IMR-90 (cell line): ENCODE measurements around the gene PRELID3B. TPM values are rescaled to one million over a fixed set of nuclear protein-coding genes. Genes with fewer than 3 reads are reported as not detected.

Experiments
- ATAC-seq: fragments of 200-7000 bp; cut with Tn5 transposase; 2 replicates; pipeline ENCODE4 v1.9.1; 2020; ENCODE audit warnings: low read depth, mild to moderate bottlenecking, moderate library complexity
- BruUV-seq: library from RNA; stranded (reverse); fragments of 400-500 nt; replicated peaks from 2 replicates; lab custom pipeline; 2021; lab: Mats Ljungman, UMichigan
- CTCF ChIA-PET: fragments of 300-600 bp; formaldehyde crosslinking; extraction: SDS; loops from one replicate; lab custom pipeline; 2021; ENCODE audit warnings: antibody characterized with exemption; lab: Yijun Ruan, JAX
- POLR2A ChIA-PET: fragments of 300-600 bp; sonication (Branson Sonifier 250); formaldehyde crosslinking; loops from one replicate; lab custom pipeline; 2022; ENCODE audit warnings: antibody characterized with exemption; ENCODE audit not compliant: unreplicated experiment; lab: Charles Lee
- DNase-seq: peaks from one replicate; pipeline ENCODE4 v3.0.0; 2013
- H2AFZ ChIP-seq: replicated peaks from 2 replicates; pipeline ENCODE3; 2013; ENCODE audit warnings: low read length, mild to moderate bottlenecking; ENCODE audit not compliant: poor library complexity
- H2AK5ac ChIP-seq: 2 replicates; pipeline ENCODE4 v1.6.1; 2013; ENCODE audit warnings: low read depth, low read length, inconsistent platforms
- H2AK9ac ChIP-seq: replicated peaks from 2 replicates; pipeline ENCODE3; 2013; ENCODE audit warnings: mild to moderate bottlenecking, low read depth, low read length, moderate library complexity; ENCODE audit not compliant: poor library complexity
- H2BK120ac ChIP-seq: 2 replicates; pipeline ENCODE4 v1.6.1; 2013; ENCODE audit warnings: low read depth, low read length, inconsistent platforms
- H2BK15ac ChIP-seq: 3 replicates; pipeline ENCODE4 v1.6.1; 2013; ENCODE audit warnings: low read depth, low read length, inconsistent platforms
- H2BK20ac ChIP-seq: 2 replicates; pipeline ENCODE4 v1.6.1; 2013; ENCODE audit warnings: low read depth, mild to moderate bottlenecking, inconsistent platforms, low read length, moderate library complexity
- H2BK5ac ChIP-seq: 2 replicates; pipeline ENCODE4 v1.6.1; 2013; ENCODE audit warnings: mild to moderate bottlenecking, low read depth, low read length, inconsistent platforms; ENCODE audit not compliant: poor library complexity, severe bottlenecking
- H3K14ac ChIP-seq: replicated peaks from 2 replicates; pipeline ENCODE4 v1.6.1; 2013; ENCODE audit warnings: low read depth, low read length, inconsistent platforms
- H3K18ac ChIP-seq: 2 replicates; pipeline ENCODE4 v1.6.1; 2013; ENCODE audit warnings: low read depth, low read length, control low read depth
- H3K23ac ChIP-seq: 2 replicates; pipeline ENCODE4 v1.6.1; 2013; ENCODE audit warnings: low read depth, low read length, inconsistent platforms
- H3K27ac ChIP-seq: 2 replicates; pipeline ENCODE4 v1.5.1; 2013; ENCODE audit warnings: mild to moderate bottlenecking, control low read depth, low read length; ENCODE audit not compliant: insufficient read depth
- H3K27me3 ChIP-seq: 2 replicates; pipeline ENCODE4 v1.6.1; 2013; ENCODE audit warnings: low read length; ENCODE audit not compliant: control insufficient read depth, insufficient read depth
- H3K36me3 ChIP-seq: 2 replicates; pipeline ENCODE4 v1.6.1; 2013; ENCODE audit warnings: low read length, mixed read lengths; ENCODE audit not compliant: control insufficient read depth, insufficient read depth
- H3K4ac ChIP-seq: 2 replicates; pipeline ENCODE4 v1.6.1; 2013; ENCODE audit warnings: low read depth, low read length, inconsistent platforms
- H3K4me1 ChIP-seq: 2 replicates; pipeline ENCODE4 v1.6.1; 2013; ENCODE audit warnings: low read length, mixed read lengths; ENCODE audit not compliant: control insufficient read depth, insufficient read depth
- H3K4me2 ChIP-seq: 2 replicates; pipeline ENCODE4 v1.6.1; 2013; ENCODE audit warnings: low read depth, mild to moderate bottlenecking, control low read depth, low read length, moderate library complexity
- H3K4me3 ChIP-seq: 2 replicates; pipeline ENCODE4 v1.5.1; 2013; ENCODE audit warnings: low read depth, mild to moderate bottlenecking, control low read depth, low read length, moderate library complexity; ENCODE audit not compliant: insufficient read depth
- H3K56ac ChIP-seq: 2 replicates; pipeline ENCODE4 v1.6.1; 2013; ENCODE audit warnings: low read length, inconsistent platforms; ENCODE audit not compliant: insufficient read depth; ENCODE audit errors: extremely low read depth
- H3K79me1 ChIP-seq, 2 experiments: 2 replicates each; pipeline ENCODE4 v1.6.1; 2013; ENCODE audit warnings: low read length in 2 of 2, inconsistent platforms in 1 of 2, low read depth in 1 of 2
- H3K9ac ChIP-seq: 2 replicates; pipeline ENCODE4 v1.6.1; 2013; ENCODE audit warnings: low read depth, low read length, control low read depth
- H3K9me1 ChIP-seq: 2 replicates; pipeline ENCODE4 v1.6.1; 2013; ENCODE audit warnings: low read length, inconsistent platforms; ENCODE audit not compliant: insufficient read depth
- H3K9me3 ChIP-seq: 2 replicates; pipeline ENCODE4 v1.6.1; 2013; ENCODE audit warnings: low read length; ENCODE audit not compliant: control insufficient read depth, insufficient read depth
- H4K20me1 ChIP-seq: 2 replicates; pipeline ENCODE4 v1.6.1; 2013; ENCODE audit warnings: low read length, inconsistent platforms; ENCODE audit not compliant: insufficient read depth
- H4K5ac ChIP-seq: 2 replicates; pipeline ENCODE4 v1.6.1; 2013; ENCODE audit warnings: mild to moderate bottlenecking, low read depth, low read length, control low read depth
- H4K8ac ChIP-seq, 2 experiments: 2 replicates each; pipeline ENCODE4 v1.6.1; 2013; ENCODE audit warnings: low read depth in 2 of 2, low read length in 2 of 2, control low read depth in 1 of 2, inconsistent platforms in 1 of 2
- H4K91ac ChIP-seq: 2 replicates; pipeline ENCODE4 v1.6.1; 2013; ENCODE audit warnings: low read depth, low read length, inconsistent platforms; ENCODE audit not compliant: insufficient read depth
- CHD1 ChIP-seq: IDR thresholded peaks from 2 replicates; pipeline ENCODE4 v1.6.1; 2012; ENCODE audit warnings: low read depth, low read length, improper control_type of control experiment
- MAZ ChIP-seq: IDR thresholded peaks from 2 replicates; pipeline ENCODE4 v1.6.1; 2012; ENCODE audit warnings: low read depth, mild to moderate bottlenecking, low read length, improper control_type of control experiment, moderate library complexity, borderline replicate concordance
- RCOR1 ChIP-seq: IDR thresholded peaks from 2 replicates; pipeline ENCODE4 v1.6.1; 2012; ENCODE audit warnings: mild to moderate bottlenecking, low read length, improper control_type of control experiment; ENCODE audit not compliant: insufficient replicate concordance
- WGBS, 2 experiments: methylation state at CpG; one replicate each; pipeline versions ENCODE4 v1.1.5 to v1.1.7; 2013; ENCODE audit warnings: missing lambda C conversion rate in 2 of 2; ENCODE audit not compliant: insufficient read length in 1 of 2; ENCODE audit errors: extremely low coverage in 2 of 2; 5-methylcytosine and 5-hydroxymethylcytosine counted together
- dilution Hi-C: fragments of 300-500 bp; cut with HindIII; formaldehyde crosslinking; loops from one replicate; pipeline ENCODE4 v1.14.3; 2018; ENCODE audit warnings: low sequenced_read_pairs; ENCODE audit not compliant: unreplicated experiment
- in situ Hi-C: fragments of 300-500 bp; cut with MboI; formaldehyde crosslinking; loops from 3 replicates; pipeline ENCODE4 v1.14.3; 2019; ENCODE audit warnings: low sequenced_read_pairs, inconsistent platforms, mixed read lengths
- intact Hi-C: fragments of 100-400 bp; cut with micrococcal nuclease; formaldehyde crosslinking; loops from 2 replicates; pipeline ENCODE4 v1.10.0; 2022
- polyA plus RNA-seq, 3 experiments: library from polyadenylated mRNA; depleted of rRNA; stranded (reverse); fragments of >200 nt; gene quantifications; 2 replicates each; pipeline ENCODE4 v1.2.3, GENCODE V29; 2012; ENCODE audit warnings: low replicate concordance in 1 of 3
- total RNA-seq: library from RNA; depleted of rRNA; stranded (reverse); fragments of >200 nt; gene quantifications from 2 replicates; pipeline ENCODE4 v1.2.3, GENCODE V29; 2012

The PRELID3B gene
- total and polyA plus RNA-seq, 2 of the 4 experiments (the other 2 are of a cell fraction), result 24.8 to 41.9 TPM

DNA sequence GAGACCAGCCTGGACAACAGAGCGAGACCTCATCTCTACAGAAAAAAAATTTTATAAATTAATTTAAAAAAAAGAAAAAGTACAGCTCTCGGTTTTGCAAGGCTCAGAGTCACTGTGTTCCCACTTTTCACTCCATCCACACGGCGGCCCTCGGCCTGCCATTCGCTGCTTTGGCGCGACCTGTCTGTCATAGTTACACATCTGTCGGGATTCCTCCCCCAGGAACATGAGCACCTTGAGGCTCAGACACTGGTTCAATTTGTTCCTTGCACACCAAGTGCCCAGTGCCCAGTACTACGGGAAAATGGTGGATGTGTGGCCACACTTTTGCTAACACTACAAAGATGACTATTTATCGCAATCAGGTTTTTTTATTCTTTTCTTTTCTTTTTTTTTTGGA is 43.9 kb downstream of the PRELID3B start:
- Histone ChIP-seq H3K4ac (no peak overlapping the region), H2AK5ac (no peak overlapping the region), H3K9ac (no peak overlapping the region), H3K4me1 (no peaks in the 10 kb centered on the region), H4K20me1 (peaks cover 4% of the 10 kb centered on the region), H4K5ac (no peak overlapping the region), H2BK5ac (no peak overlapping the region), H3K14ac (no peak overlapping the region), H2AFZ (no peak overlapping the region), H3K4me2 (no peak overlapping the region), H3K27ac (no peak overlapping the region), H2AK9ac (no peak overlapping the region), H3K79me1 (peaks cover 5 to 26% of the 10 kb centered on the region in 2 experiments; a peak in 3 of 4 replicates), H3K9me1 (peaks cover 8% of the 10 kb centered on the region), H2BK20ac (no peak overlapping the region), H3K4me3 (no peak overlapping the region), H2BK120ac (no peak overlapping the region), H3K23ac (no peak overlapping the region), H3K9me3 (no peaks in the 10 kb centered on the region), H4K91ac (no peak overlapping the region), H2BK15ac (no peak overlapping the region), H4K8ac (no peak overlapping the region), H3K27me3 (no peaks in the 10 kb centered on the region), H3K56ac (no peak overlapping the region), H3K36me3 (peaks cover 44% of the 10 kb centered on the region), H3K18ac (no peak overlapping the region)
- in situ Hi-C loops (no loop called here), intact Hi-C loops (no loop called here), dilution Hi-C loops (no loop called here)
- POLR2A ChIA-PET, result no interaction called here
- ATAC-seq (no peak), DNase-seq (no peak)
- CTCF ChIA-PET, result interaction anchor here (0.7 kb wide), 1 partner anchor 80 kb away, joined by 3 read pairs; no protein-coding TSS in a partner anchor
- no peak for TF ChIP-seq RCOR1
- TF ChIP-seq MAZ, result no peak
- no peak for TF ChIP-seq CHD1
- 97% methylated on average over 5 of the region's 11 CpGs; no CpG with 5 or more reads in 1 of the 2 experiments for WGBS, 2 experiments
- BruUV-seq, result no TSS peak
